Esophagus squamous epithelium (tissue), 5 donors: Measurements from ENCODE around the gene ARID1A. TPM values are rescaled to one million over a fixed set of nuclear protein-coding genes. Genes with fewer than 3 reads are reported as not detected.
"Not testable (repeated sequence)": the region's sequence is repeated elsewhere in the genome, so short reads cannot be mapped to it uniquely, and the experiment has no call there.

Source experiments
- DNase-seq: peaks from one replicate; lab custom pipeline; 2025; lab: John Stamatoyannopoulos, UW
- H3K27ac ChIP-seq, 4 donors: fragments of 200-600 bp; sonication (generic); one replicate each; pipeline ENCODE4 v1.5.1; 2016 to 2019; ENCODE audit warnings: mild to moderate bottlenecking in 1 of 4
- H3K27me3 ChIP-seq, 4 donors: fragments of 200-600 bp; sonication (generic); 1 replicate in 3 of 4; 2 replicates in 1 of 4; pipeline versions ENCODE4 v1.5.1 to v1.6.0; 2017 to 2021; ENCODE audit warnings: antibody characterized with exemption in 1 of 4
- H3K36me3 ChIP-seq, 3 donors: fragments of 200-600 bp; sonication (generic); one replicate each; pipeline ENCODE4 v1.5.1; 2016 to 2019
- H3K4me1 ChIP-seq, 3 donors: fragments of 200-600 bp; sonication (generic); one replicate each; pipeline ENCODE4 v1.5.1; 2017 to 2019
- H3K4me3 ChIP-seq, 4 donors: fragments of 200-600 bp; sonication (generic); 1 replicate in 3 of 4; 2 replicates in 1 of 4; pipeline ENCODE4 v1.5.1; 2016 to 2019; ENCODE audit warnings: mild to moderate bottlenecking in 2 of 4, moderate library complexity in 1 of 4
- H3K9me3 ChIP-seq, 3 donors: fragments of 200-600 bp; sonication (generic); one replicate each; pipeline ENCODE4 v1.5.1; 2016 to 2019
- CTCF ChIP-seq, 6 experiments: fragments of 450-650 bp in 4 of 6; fragments of 200-600 bp in 2 of 6; sonication (generic) in 2 of 6; IDR thresholded peaks; one replicate each; pipeline ENCODE4 v1.5.1; 2016 to 2019; ENCODE audit warnings: antibody characterized with exemption in 6 of 6, mild to moderate bottlenecking in 4 of 6, moderate library complexity in 4 of 6
- POLR2A ChIP-seq, 4 donors: fragments of 450-650 bp; IDR thresholded peaks; one replicate each; pipeline ENCODE4 v1.6.1; 2017; ENCODE audit warnings: antibody characterized with exemption in 4 of 4, mild to moderate bottlenecking in 4 of 4, moderate library complexity in 3 of 4
- WGBS, 2 donors: methylation state at CpG; one replicate each; pipeline ENCODE4 v1.1.5; 2018; 5-methylcytosine and 5-hydroxymethylcytosine counted together
- intact Hi-C: fragments of 100-400 bp; cut with DNase I; formaldehyde crosslinking; loops from one replicate; pipeline ENCODE4 v1.15.0; 2022
- total RNA-seq, 4 donors: library from RNA; depleted of rRNA; stranded (reverse); fragments of >200 nt; gene quantifications; one replicate each; pipeline ENCODE4 v1.1.0, GENCODE V29; 2016
- donor health status: DM: yes; HTN: yes; CAD: no.

ARID1A gene
- total RNA-seq, 4 donors from 2014 or later = 23.9 to 60.2 (median 43.5) TPM

GRCh38 chr1:26810105-26810504, 114.3 kb downstream of the ARID1A start:
- H3K4me1 ChIP-seq, intact Hi-C loops, H3K27ac ChIP-seq, H3K4me3 ChIP-seq, H3K36me3 ChIP-seq, H3K9me3 ChIP-seq, DNase-seq, H3K27me3 ChIP-seq: not testable (repeated sequence)
- WGBS, 2 donors = 54 to 56% methylated on average over 10 to 11 of the region's 11 CpGs
- peak; percentile 60 to 83 (median 68) for TF ChIP-seq CTCF (IDR thresholded peaks at IDR 0.05)

- Histone ChIP-seq H3K9me3 (no peaks in the 10 kb centered on the region), H3K36me3 (no peaks in the 10 kb centered on the region), H3K27me3 (no peaks in the 10 kb centered on the region), H3K27ac (no peak overlapping the region), H3K4me3 (no peak overlapping the region), H3K4me1 (peaks cover 0 to 7% (median 0%) of the 10 kb centered on the region in 3 donors)
- 57 to 77% methylated on average over 4 of the region's 4 CpGs for WGBS, 2 donors
- intact Hi-C loops = no loop called here
- DNase-seq = no peak
- TF ChIP-seq POLR2A (IDR thresholded peaks at IDR 0.05) = no peak
- TF ChIP-seq CTCF (IDR thresholded peaks at IDR 0.05) = no peak
These were observed 115.2 kb downstream of the ARID1A start for GRCh38 chr1:26811057-26811456.

GRCh38 chr1:26811708-26812107, 115.9 kb downstream of the ARID1A start:
- H3K27me3 ChIP-seq = no peaks in the 10 kb centered on the region
- TF ChIP-seq POLR2A (IDR thresholded peaks at IDR 0.05) (no peak), CTCF (IDR thresholded peaks at IDR 0.05) (no peak)
- intact Hi-C loops = no loop called here
- no peak overlapping the region for H3K4me3 ChIP-seq
- no peaks in the 10 kb centered on the region for H3K36me3 ChIP-seq
- DNase-seq = no peak
- H3K9me3 ChIP-seq = no peaks in the 10 kb centered on the region
- H3K27ac ChIP-seq = no peak overlapping the region
- peaks cover 0 to 7% (median 0%) of the 10 kb centered on the region in 3 donors for H3K4me1 ChIP-seq

- H3K4me1 ChIP-seq = peaks cover 0 to 7% (median 0%) of the 10 kb centered on the region in 3 donors
- H3K4me3 ChIP-seq = no peak overlapping the region
- no peak for DNase-seq
- intact Hi-C loops = no loop called here
- TF ChIP-seq POLR2A (IDR thresholded peaks at IDR 0.05) = no peak
- no peak for TF ChIP-seq CTCF (IDR thresholded peaks at IDR 0.05)
- no peaks in the 10 kb centered on the region for H3K36me3 ChIP-seq
- H3K27me3 ChIP-seq = no peaks in the 10 kb centered on the region
- WGBS, 2 donors = 86 to 89% methylated on average over 2 of the region's 2 CpGs
- H3K27ac ChIP-seq = no peak overlapping the region
- H3K9me3 ChIP-seq = no peaks in the 10 kb centered on the region
These were observed 118.6 kb downstream of the ARID1A start for GRCh38 chr1:26814377-26814776.

GRCh38 chr1:26814893-26815292, 119.1 kb downstream of the ARID1A start:
- H3K27ac ChIP-seq = no peak overlapping the region
- H3K9me3 ChIP-seq = no peaks in the 10 kb centered on the region
- WGBS, 2 donors = 78 to 89% methylated on average over 3 of the region's 3 CpGs
- peaks cover 0 to 7% (median 0%) of the 10 kb centered on the region in 3 donors for H3K4me1 ChIP-seq
- DNase-seq = no peak
- H3K27me3 ChIP-seq = no peaks in the 10 kb centered on the region
- H3K36me3 ChIP-seq = no peaks in the 10 kb centered on the region
- H3K4me3 ChIP-seq = no peak overlapping the region
- intact Hi-C loops = no loop called here
- TF ChIP-seq POLR2A (IDR thresholded peaks at IDR 0.05) (no peak), CTCF (IDR thresholded peaks at IDR 0.05) (no peak)
